T47D (cell line): ENCODE results near the gene ABHD14A.

Experiments
- DNase-seq, 2 experiments: peaks; one replicate each; pipeline versions ENCODE4 v3.0.0 to v3.0.0-alpha.2; 2011 to 2012; ENCODE audit warnings: low read depth in 1 of 2, low spot score in 1 of 2
- JUND ChIP-seq: IDR thresholded peaks from 2 replicates; pipeline ENCODE4 v1.6.1; 2012; ENCODE audit warnings: low read depth
- in situ Hi-C: cut with HindIII; loops from 2 replicates; pipeline ENCODE4 v1.10.0; 2016; ENCODE audit warnings: low sequenced_read_pairs, low pct_unique_long_range_greater_than_20kb

Gene ABHD14A

GRCh38 chr3:51934991-51935885, 39.6 kb upstream of the ABHD14A start:
- in situ Hi-C loops, result no loop called here
- no peak for TF ChIP-seq JUND
- no peak for DNase-seq

- DNase-seq, result no peak
- TF ChIP-seq JUND, result no peak
- in situ Hi-C loops, result no loop called here
Measured at GRCh38 chr3:51935886-51936755, 38.7 kb upstream of the ABHD14A start.

GRCh38 chr3:51937014-51937413, 37.9 kb upstream of the ABHD14A start:
- no peak for TF ChIP-seq JUND
- no peak for DNase-seq
- in situ Hi-C loops, result no loop called here

GRCh38 chr3:51937611-51938450, 37.0 kb upstream of the ABHD14A start:
- in situ Hi-C loops, result no loop called here
- DNase-seq, result no peak
- TF ChIP-seq JUND, result no peak

- TF ChIP-seq JUND, result no peak
- in situ Hi-C loops, result no loop called here
- no peak for DNase-seq
Measured at GRCh38 chr3:51938780-51939425, 36.0 kb upstream of the ABHD14A start.

- in situ Hi-C loops, result no loop called here
- no peak for DNase-seq
- no peak for TF ChIP-seq JUND
Measured at GRCh38 chr3:51940648-51941462, 34.0 kb upstream of the ABHD14A start.

- in situ Hi-C loops, result no loop called here
- no peak for TF ChIP-seq JUND
- DNase-seq, result no peak
Measured at GRCh38 chr3:51941463-51941797, 33.4 kb upstream of the ABHD14A start.

- TF ChIP-seq JUND, result no peak
- peak; percentile 98 to 99 for DNase-seq
- in situ Hi-C loops, result no loop called here
Measured at GRCh38 chr3:51941798-51942602, 32.9 kb upstream of the ABHD14A start, which contains the start of the genes PARP3 and RRP9. Gene PARP3 (plus strand): TSS chr3:51942363. CDS start chr3:51943356, 993 bp downstream. Gene RRP9 (minus strand): TSS chr3:51941904. CDS start chr3:51941867, 37 bp downstream.

- DNase-seq, result peak; percentile 52 to 56
- TF ChIP-seq JUND, result no peak
- in situ Hi-C loops, result no loop called here
Measured at GRCh38 chr3:51942603-51943450, 32.0 kb upstream of the ABHD14A start.
